IMR-90 (cell line): ENCODE results near the gene GOLGA8K. TPM values are rescaled to one million over a fixed set of nuclear protein-coding genes. Genes with fewer than 3 reads are reported as not detected.
"Not testable (repeated sequence)": the region's sequence is repeated elsewhere in the genome, so short reads cannot be mapped to it uniquely, and the experiment has no call there.

ENCODE experiments used
- ATAC-seq: fragments of 200-7000 bp; cut with Tn5 transposase; 2 replicates; pipeline ENCODE4 v1.9.1; 2020; ENCODE audit warnings: low read depth, mild to moderate bottlenecking, moderate library complexity
- BruUV-seq: library from RNA; stranded (reverse); fragments of 400-500 nt; replicated peaks from 2 replicates; lab custom pipeline; 2021; lab: Mats Ljungman, UMichigan
- CTCF ChIA-PET: fragments of 300-600 bp; formaldehyde crosslinking; extraction: SDS; loops from one replicate; lab custom pipeline; 2021; ENCODE audit warnings: antibody characterized with exemption; lab: Yijun Ruan, JAX
- POLR2A ChIA-PET: fragments of 300-600 bp; sonication (Branson Sonifier 250); formaldehyde crosslinking; loops from one replicate; lab custom pipeline; 2022; ENCODE audit warnings: antibody characterized with exemption; ENCODE audit not compliant: unreplicated experiment; lab: Charles Lee
- DNase-seq: peaks from one replicate; pipeline ENCODE4 v3.0.0; 2013
- H2AFZ ChIP-seq: replicated peaks from 2 replicates; pipeline ENCODE3; 2013; ENCODE audit warnings: low read length, mild to moderate bottlenecking; ENCODE audit not compliant: poor library complexity
- H2AK5ac ChIP-seq: 2 replicates; pipeline ENCODE4 v1.6.1; 2013; ENCODE audit warnings: low read depth, low read length, inconsistent platforms
- H2AK9ac ChIP-seq: replicated peaks from 2 replicates; pipeline ENCODE3; 2013; ENCODE audit warnings: mild to moderate bottlenecking, low read depth, low read length, moderate library complexity; ENCODE audit not compliant: poor library complexity
- H2BK120ac ChIP-seq: 2 replicates; pipeline ENCODE4 v1.6.1; 2013; ENCODE audit warnings: low read depth, low read length, inconsistent platforms
- H2BK15ac ChIP-seq: 3 replicates; pipeline ENCODE4 v1.6.1; 2013; ENCODE audit warnings: low read depth, low read length, inconsistent platforms
- H2BK20ac ChIP-seq: 2 replicates; pipeline ENCODE4 v1.6.1; 2013; ENCODE audit warnings: low read depth, mild to moderate bottlenecking, inconsistent platforms, low read length, moderate library complexity
- H2BK5ac ChIP-seq: 2 replicates; pipeline ENCODE4 v1.6.1; 2013; ENCODE audit warnings: mild to moderate bottlenecking, low read depth, low read length, inconsistent platforms; ENCODE audit not compliant: poor library complexity, severe bottlenecking
- H3K14ac ChIP-seq: replicated peaks from 2 replicates; pipeline ENCODE4 v1.6.1; 2013; ENCODE audit warnings: low read depth, low read length, inconsistent platforms
- H3K18ac ChIP-seq: 2 replicates; pipeline ENCODE4 v1.6.1; 2013; ENCODE audit warnings: low read depth, low read length, control low read depth
- H3K23ac ChIP-seq: 2 replicates; pipeline ENCODE4 v1.6.1; 2013; ENCODE audit warnings: low read depth, low read length, inconsistent platforms
- H3K27ac ChIP-seq: 2 replicates; pipeline ENCODE4 v1.5.1; 2013; ENCODE audit warnings: mild to moderate bottlenecking, control low read depth, low read length; ENCODE audit not compliant: insufficient read depth
- H3K27me3 ChIP-seq: 2 replicates; pipeline ENCODE4 v1.6.1; 2013; ENCODE audit warnings: low read length; ENCODE audit not compliant: control insufficient read depth, insufficient read depth
- H3K36me3 ChIP-seq: 2 replicates; pipeline ENCODE4 v1.6.1; 2013; ENCODE audit warnings: low read length, mixed read lengths; ENCODE audit not compliant: control insufficient read depth, insufficient read depth
- H3K4ac ChIP-seq: 2 replicates; pipeline ENCODE4 v1.6.1; 2013; ENCODE audit warnings: low read depth, low read length, inconsistent platforms
- H3K4me1 ChIP-seq: 2 replicates; pipeline ENCODE4 v1.6.1; 2013; ENCODE audit warnings: low read length, mixed read lengths; ENCODE audit not compliant: control insufficient read depth, insufficient read depth
- H3K4me2 ChIP-seq: 2 replicates; pipeline ENCODE4 v1.6.1; 2013; ENCODE audit warnings: low read depth, mild to moderate bottlenecking, control low read depth, low read length, moderate library complexity
- H3K4me3 ChIP-seq: 2 replicates; pipeline ENCODE4 v1.5.1; 2013; ENCODE audit warnings: low read depth, mild to moderate bottlenecking, control low read depth, low read length, moderate library complexity; ENCODE audit not compliant: insufficient read depth
- H3K56ac ChIP-seq: 2 replicates; pipeline ENCODE4 v1.6.1; 2013; ENCODE audit warnings: low read length, inconsistent platforms; ENCODE audit not compliant: insufficient read depth; ENCODE audit errors: extremely low read depth
- H3K79me1 ChIP-seq, 2 experiments: 2 replicates each; pipeline ENCODE4 v1.6.1; 2013; ENCODE audit warnings: low read length in 2 of 2, inconsistent platforms in 1 of 2, low read depth in 1 of 2
- H3K9ac ChIP-seq: 2 replicates; pipeline ENCODE4 v1.6.1; 2013; ENCODE audit warnings: low read depth, low read length, control low read depth
- H3K9me1 ChIP-seq: 2 replicates; pipeline ENCODE4 v1.6.1; 2013; ENCODE audit warnings: low read length, inconsistent platforms; ENCODE audit not compliant: insufficient read depth
- H3K9me3 ChIP-seq: 2 replicates; pipeline ENCODE4 v1.6.1; 2013; ENCODE audit warnings: low read length; ENCODE audit not compliant: control insufficient read depth, insufficient read depth
- H4K20me1 ChIP-seq: 2 replicates; pipeline ENCODE4 v1.6.1; 2013; ENCODE audit warnings: low read length, inconsistent platforms; ENCODE audit not compliant: insufficient read depth
- H4K5ac ChIP-seq: 2 replicates; pipeline ENCODE4 v1.6.1; 2013; ENCODE audit warnings: mild to moderate bottlenecking, low read depth, low read length, control low read depth
- H4K8ac ChIP-seq, 2 experiments: 2 replicates each; pipeline ENCODE4 v1.6.1; 2013; ENCODE audit warnings: low read depth in 2 of 2, low read length in 2 of 2, control low read depth in 1 of 2, inconsistent platforms in 1 of 2
- H4K91ac ChIP-seq: 2 replicates; pipeline ENCODE4 v1.6.1; 2013; ENCODE audit warnings: low read depth, low read length, inconsistent platforms; ENCODE audit not compliant: insufficient read depth
- WGBS, 2 experiments: methylation state at CpG; one replicate each; pipeline versions ENCODE4 v1.1.5 to v1.1.7; 2013; ENCODE audit warnings: missing lambda C conversion rate in 2 of 2; ENCODE audit not compliant: insufficient read length in 1 of 2; ENCODE audit errors: extremely low coverage in 2 of 2; 5-methylcytosine and 5-hydroxymethylcytosine counted together
- dilution Hi-C: fragments of 300-500 bp; cut with HindIII; formaldehyde crosslinking; loops from one replicate; pipeline ENCODE4 v1.14.3; 2018; ENCODE audit warnings: low sequenced_read_pairs; ENCODE audit not compliant: unreplicated experiment
- in situ Hi-C: fragments of 300-500 bp; cut with MboI; formaldehyde crosslinking; loops from 3 replicates; pipeline ENCODE4 v1.14.3; 2019; ENCODE audit warnings: low sequenced_read_pairs, inconsistent platforms, mixed read lengths
- intact Hi-C: fragments of 100-400 bp; cut with micrococcal nuclease; formaldehyde crosslinking; loops from 2 replicates; pipeline ENCODE4 v1.10.0; 2022
- polyA plus RNA-seq, 3 experiments: library from polyadenylated mRNA; depleted of rRNA; stranded (reverse); fragments of >200 nt; gene quantifications; 2 replicates each; pipeline ENCODE4 v1.2.3, GENCODE V29; 2012; ENCODE audit warnings: low replicate concordance in 1 of 3
- total RNA-seq: library from RNA; depleted of rRNA; stranded (reverse); fragments of >200 nt; gene quantifications from 2 replicates; pipeline ENCODE4 v1.2.3, GENCODE V29; 2012

The GOLGA8K gene
- total and polyA plus RNA-seq, 2 of the 4 experiments (the other 2 are of a cell fraction): not detected

DNA sequence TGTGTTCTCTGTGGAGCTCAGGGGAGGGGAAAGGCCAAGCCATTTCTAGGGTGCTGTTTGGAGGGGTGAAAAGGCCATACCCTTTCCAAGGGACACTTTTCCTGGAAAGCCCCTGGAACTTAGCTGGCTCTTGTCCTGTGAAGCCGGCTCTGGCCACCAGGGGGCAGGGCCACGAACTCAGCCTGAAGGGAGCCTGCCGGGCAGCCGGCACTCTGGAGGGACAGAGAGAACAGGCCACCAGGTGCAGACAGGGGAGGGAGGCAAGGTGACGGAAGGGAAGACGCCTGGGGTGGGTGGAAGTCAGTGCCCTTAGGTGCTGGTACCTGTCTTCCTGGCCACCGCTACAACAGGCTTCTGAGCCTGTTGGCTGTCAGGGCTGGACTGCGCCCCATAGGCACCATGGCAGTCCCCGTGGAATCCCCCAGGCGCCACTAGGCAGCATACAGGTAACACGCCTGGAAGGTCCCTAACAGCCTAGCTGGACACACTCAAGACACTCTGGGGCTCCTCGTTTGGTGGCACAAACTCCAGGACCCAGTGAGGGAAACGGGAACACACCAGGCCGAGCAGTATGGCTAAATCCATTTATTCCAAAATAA lies 14.9 kb downstream of the GOLGA8K start:
- in situ Hi-C loops, H4K5ac ChIP-seq, H2BK15ac ChIP-seq, H2BK20ac ChIP-seq, intact Hi-C loops, H3K4me2 ChIP-seq, H4K8ac ChIP-seq, H3K4ac ChIP-seq, H3K18ac ChIP-seq, BruUV-seq, dilution Hi-C loops, CTCF ChIA-PET, H3K9me1 ChIP-seq, H2AFZ ChIP-seq, DNase-seq, H3K27me3 ChIP-seq, H3K4me1 ChIP-seq, H3K23ac ChIP-seq, H2AK9ac ChIP-seq, H3K4me3 ChIP-seq, H3K36me3 ChIP-seq, H3K27ac ChIP-seq, H3K9me3 ChIP-seq, H3K14ac ChIP-seq, H2AK5ac ChIP-seq, H4K91ac ChIP-seq, H3K9ac ChIP-seq, H3K79me1 ChIP-seq, POLR2A ChIA-PET, H4K20me1 ChIP-seq, H2BK5ac ChIP-seq, H2BK120ac ChIP-seq, H3K56ac ChIP-seq: not testable (repeated sequence)
- ATAC-seq: peak; percentile 68
- WGBS, 2 experiments: no CpG with 5 or more reads among the region's 14 CpGs

- H3K4me2 ChIP-seq, H3K14ac ChIP-seq, H3K56ac ChIP-seq, H2BK15ac ChIP-seq, H3K9me1 ChIP-seq, BruUV-seq, H2AFZ ChIP-seq, H3K18ac ChIP-seq, CTCF ChIA-PET, dilution Hi-C loops, intact Hi-C loops, in situ Hi-C loops, H3K36me3 ChIP-seq, POLR2A ChIA-PET, H2BK20ac ChIP-seq, H3K9me3 ChIP-seq, H4K91ac ChIP-seq, H2BK5ac ChIP-seq, H3K27ac ChIP-seq, H4K5ac ChIP-seq, H4K8ac ChIP-seq, H3K9ac ChIP-seq, DNase-seq, H3K4me1 ChIP-seq, H3K27me3 ChIP-seq, H3K4ac ChIP-seq, H2AK5ac ChIP-seq, H4K20me1 ChIP-seq, H2BK120ac ChIP-seq, ATAC-seq, H3K79me1 ChIP-seq, H2AK9ac ChIP-seq, H3K4me3 ChIP-seq, H3K23ac ChIP-seq: not testable (repeated sequence)
- WGBS, 2 experiments: no CpG with 5 or more reads among the region's 13 CpGs
Observed at GRCh38 chr15:32385823-32386495, 17.1 kb downstream of the GOLGA8K start.
